CD4-positive, alpha-beta T cell treated with Interleukin-2 at 100 ng/mL for 4 hours (primary cell): ENCODE measurements around the gene FCN1.
"Not testable (repeated sequence)": the region's sequence is repeated elsewhere in the genome, so short reads cannot be mapped to it uniquely, and the experiment has no call there.

Experiments used
- DNase-seq: peaks from one replicate; pipeline ENCODE4 v3.0.0-alpha.2; 2020; ENCODE audit warnings: low spot score

FCN1 gene

GRCh38 chr9:134917431-134918373 is at the start of gene FCN1:
FCN1 (minus strand) TSS chr9:134917912; CDS start chr9:134917871, 41 bp downstream.
- DNase-seq = no peak

GRCh38 chr9:134966697-134967546 is 49.2 kb upstream of the FCN1 start:
- no peak for DNase-seq

- DNase-seq = no peak
These were observed 48.6 kb upstream of the FCN1 start for GRCh38 chr9:134966270-134966669.

GRCh38 chr9:134965851-134966250 is 48.1 kb upstream of the FCN1 start:
- no peak for DNase-seq

- DNase-seq = no peak
These were observed 47.7 kb upstream of the FCN1 start for GRCh38 chr9:134965411-134965810.

GRCh38 chr9:134964271-134965055 is 46.8 kb upstream of the FCN1 start:
- no peak for DNase-seq

- DNase-seq = no peak
These were observed 45.8 kb upstream of the FCN1 start for GRCh38 chr9:134963546-134963945.

GRCh38 chr9:134962973-134963364 is 45.3 kb upstream of the FCN1 start:
- no peak for DNase-seq

- no peak for DNase-seq
These were observed 44.6 kb upstream of the FCN1 start for GRCh38 chr9:134962065-134962972.

GRCh38 chr9:134961331-134962064 is 43.8 kb upstream of the FCN1 start:
- no peak for DNase-seq

GRCh38 chr9:134960701-134961181 is 43.0 kb upstream of the FCN1 start:
- no peak for DNase-seq

- DNase-seq = no peak
These were observed 42.2 kb upstream of the FCN1 start for GRCh38 chr9:134959971-134960310.

GRCh38 chr9:134959126-134959970 is 41.6 kb upstream of the FCN1 start:
- no peak for DNase-seq

GRCh38 chr9:134957945-134958227 is 40.2 kb upstream of the FCN1 start:
- DNase-seq = no peak

- DNase-seq = no peak
These were observed 39.6 kb upstream of the FCN1 start for GRCh38 chr9:134957165-134957944.

GRCh38 chr9:134956387-134956786 is 38.7 kb upstream of the FCN1 start:
- DNase-seq = not testable (repeated sequence)

- no peak for DNase-seq
These were observed 38.1 kb upstream of the FCN1 start for GRCh38 chr9:134955801-134956200.

- DNase-seq = no peak
These were observed 37.4 kb upstream of the FCN1 start for GRCh38 chr9:134955156-134955555.

- no peak for DNase-seq
These were observed 34.3 kb upstream of the FCN1 start for GRCh38 chr9:134951994-134952393.
